ENCODE measurements around the gene SEL1L2. TPM values are rescaled to one million over a fixed set of nuclear protein-coding genes. Genes with fewer than 3 reads are reported as not detected.

The SEL1L2 gene
- total and polyA plus RNA-seq, 7 experiments from 2014 or later, result not detected

DNA sequence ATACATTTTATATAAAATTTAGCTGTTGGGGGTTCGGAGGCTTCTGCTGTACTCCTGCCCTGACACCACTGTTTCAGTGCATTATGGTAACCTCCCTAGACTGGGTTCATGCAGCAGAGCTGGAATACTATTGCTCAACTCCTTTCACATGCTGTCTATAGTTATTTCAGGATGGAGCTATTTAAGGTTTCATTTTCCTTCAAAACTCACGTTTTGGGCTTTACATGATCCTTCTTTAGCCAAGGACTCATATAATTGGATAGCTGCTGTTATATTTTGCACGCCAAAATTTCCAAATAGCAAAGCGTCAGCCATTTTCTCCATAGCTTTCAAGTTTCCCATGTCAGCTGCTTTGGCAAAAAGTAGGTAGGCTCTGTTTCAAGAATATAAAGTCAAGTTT lies 76.8 kb downstream of the SEL1L2 start:
- no peaks in the 10 kb centered on the region for H3K4me1 ChIP-seq (ENCODE audit: control insufficient read depth in 2 of 2, insufficient read depth in 2 of 2, low read length in 2 of 2)
- Mint-ChIP-seq H3K4me1 (peaks cover 0 to 3% (median 0%) of the 10 kb centered on the region in 7 donors), H3K36me3 (no peaks in the 10 kb centered on the region), H3K4me3 (no peak overlapping the region), H3K27ac (no peak overlapping the region), H3K27me3 (peaks cover 0 to 10% (median 0%) of the 10 kb centered on the region in 5 donors), H3K9me3 (peaks cover 0 to 1% (median 0%) of the 10 kb centered on the region in 11 donors)
- no peak for DNase-seq
- no peaks in the 10 kb centered on the region for H3K27me3 ChIP-seq (ENCODE audit: control insufficient read depth in 2 of 2, insufficient read depth in 2 of 2, low read length in 2 of 2)
- H3K4me3 ChIP-seq (ENCODE audit: low read length), result no peak overlapping the region
- no peak overlapping the region for H3K27ac ChIP-seq (ENCODE audit: low read depth, low read length)
- POLR2A ChIA-PET, result no interaction called here
- no peaks in the 10 kb centered on the region for H3K36me3 ChIP-seq (ENCODE audit: control insufficient read depth in 2 of 3, insufficient read depth in 3 of 3, low read length in 3 of 3)
- intact Hi-C loops (cut with micrococcal nuclease), result no loop called here
- H3K9me3 ChIP-seq (ENCODE audit: control insufficient read depth in 2 of 3, low read length in 3 of 3), result no peaks in the 10 kb centered on the region
- no peak for ATAC-seq
- CTCF ChIA-PET, result no interaction called here

DNA sequence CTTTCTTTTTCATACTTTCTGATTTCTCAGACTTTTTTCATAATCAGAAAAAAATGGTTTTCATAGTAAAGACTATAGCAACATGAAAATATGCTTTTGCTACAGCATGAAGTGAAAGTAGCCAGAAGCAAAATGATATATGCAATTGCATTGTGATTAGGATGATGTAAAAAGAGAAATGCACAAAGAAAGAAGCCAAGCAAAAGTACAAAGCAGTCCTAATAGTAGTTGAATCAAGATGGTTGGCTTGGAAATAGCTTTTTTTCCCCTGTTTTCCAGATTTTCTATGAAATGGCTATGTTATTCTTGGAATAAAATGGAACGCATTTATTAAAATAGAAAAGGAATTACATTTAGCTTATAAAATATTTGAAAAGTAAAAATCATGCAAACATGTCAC lies 77.3 kb downstream of the SEL1L2 start:
- Histone ChIP-seq H3K4me3 (ENCODE audit: low read length) (no peak overlapping the region), H3K9me3 (ENCODE audit: control insufficient read depth in 2 of 3, low read length in 3 of 3) (no peaks in the 10 kb centered on the region), H3K4me1 (ENCODE audit: control insufficient read depth in 2 of 2, insufficient read depth in 2 of 2, low read length in 2 of 2) (no peaks in the 10 kb centered on the region), H3K36me3 (ENCODE audit: control insufficient read depth in 2 of 3, insufficient read depth in 3 of 3, low read length in 3 of 3) (no peaks in the 10 kb centered on the region), H3K27ac (ENCODE audit: low read depth, low read length) (no peak overlapping the region), H3K27me3 (ENCODE audit: control insufficient read depth in 2 of 2, insufficient read depth in 2 of 2, low read length in 2 of 2) (no peaks in the 10 kb centered on the region)
- Mint-ChIP-seq H3K9me3 (peaks cover 0 to 1% (median 0%) of the 10 kb centered on the region in 11 donors), H3K27ac (no peak overlapping the region), H3K4me3 (no peak overlapping the region), H3K4me1 (peaks cover 0 to 3% (median 0%) of the 10 kb centered on the region in 7 donors), H3K36me3 (no peaks in the 10 kb centered on the region), H3K27me3 (peaks cover 0 to 10% (median 0%) of the 10 kb centered on the region in 5 donors)
- POLR2A ChIA-PET, result no interaction called here
- no peak for DNase-seq
- ATAC-seq, result no peak
- CTCF ChIA-PET, result no interaction called here
- intact Hi-C loops (cut with micrococcal nuclease), result no loop called here

DNA sequence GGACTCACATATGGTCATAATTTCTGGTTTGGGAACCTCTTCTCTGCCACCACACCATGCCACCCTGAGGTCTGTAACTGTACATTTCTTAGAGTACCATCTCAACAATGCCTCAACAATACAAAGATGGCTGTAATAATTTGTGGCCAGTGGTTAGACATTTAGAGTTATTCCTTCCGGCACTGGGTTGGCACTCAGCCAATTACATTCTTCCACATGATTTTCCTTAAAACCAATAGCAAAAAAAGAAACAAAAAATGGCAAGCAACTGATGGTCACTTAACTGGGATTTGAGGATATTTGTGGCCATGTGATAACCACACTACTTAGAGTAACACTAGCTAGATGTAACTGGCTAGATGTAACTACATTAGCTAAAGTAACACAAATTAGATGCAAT lies 79.9 kb downstream of the SEL1L2 start:
- Mint-ChIP-seq H3K4me1 (no peaks in the 10 kb centered on the region), H3K27ac (no peak overlapping the region), H3K4me3 (no peak overlapping the region), H3K36me3 (no peaks in the 10 kb centered on the region), H3K9me3 (peaks cover 0 to 1% (median 0%) of the 10 kb centered on the region in 11 donors), H3K27me3 (peaks cover 0 to 10% (median 0%) of the 10 kb centered on the region in 5 donors)
- Histone ChIP-seq H3K27me3 (ENCODE audit: control insufficient read depth in 2 of 2, insufficient read depth in 2 of 2, low read length in 2 of 2) (no peaks in the 10 kb centered on the region), H3K27ac (ENCODE audit: low read depth, low read length) (no peak overlapping the region), H3K36me3 (ENCODE audit: control insufficient read depth in 2 of 3, insufficient read depth in 3 of 3, low read length in 3 of 3) (no peaks in the 10 kb centered on the region), H3K4me3 (ENCODE audit: low read length) (no peak overlapping the region), H3K9me3 (ENCODE audit: control insufficient read depth in 2 of 3, low read length in 3 of 3) (no peaks in the 10 kb centered on the region), H3K4me1 (ENCODE audit: control insufficient read depth in 2 of 2, insufficient read depth in 2 of 2, low read length in 2 of 2) (no peaks in the 10 kb centered on the region)
- no peak for ATAC-seq
- no peak for DNase-seq
- intact Hi-C loops (cut with micrococcal nuclease), result no loop called here
- POLR2A ChIA-PET, result no interaction called here
- CTCF ChIA-PET, result no interaction called here

DNA sequence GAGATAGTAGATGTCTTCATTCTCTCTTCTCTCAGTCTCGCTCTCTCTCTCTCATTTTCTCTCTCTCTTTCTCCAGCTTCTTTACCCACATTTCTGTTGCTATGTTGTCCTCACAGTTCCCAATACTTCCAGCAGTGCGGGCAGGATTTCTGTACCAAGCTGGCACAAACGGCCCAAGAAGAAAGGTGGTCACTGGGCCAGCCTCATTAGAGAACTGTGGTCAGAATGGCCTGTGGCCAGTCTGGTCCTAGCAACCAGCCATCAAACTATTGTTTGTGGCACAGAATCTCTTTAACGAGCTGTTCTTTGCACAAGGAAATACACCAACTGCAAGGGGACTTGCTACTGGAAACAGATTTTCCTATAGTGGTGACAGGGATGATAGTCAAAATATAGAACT lies 81.3 kb downstream of the SEL1L2 start:
- ATAC-seq, result no peak
- Histone ChIP-seq H3K36me3 (ENCODE audit: control insufficient read depth in 2 of 3, insufficient read depth in 3 of 3, low read length in 3 of 3) (no peaks in the 10 kb centered on the region), H3K9me3 (ENCODE audit: control insufficient read depth in 2 of 3, low read length in 3 of 3) (no peaks in the 10 kb centered on the region), H3K27ac (ENCODE audit: low read depth, low read length) (no peak overlapping the region), H3K4me1 (ENCODE audit: control insufficient read depth in 2 of 2, insufficient read depth in 2 of 2, low read length in 2 of 2) (no peaks in the 10 kb centered on the region), H3K27me3 (ENCODE audit: control insufficient read depth in 2 of 2, insufficient read depth in 2 of 2, low read length in 2 of 2) (no peaks in the 10 kb centered on the region), H3K4me3 (ENCODE audit: low read length) (no peak overlapping the region)
- Mint-ChIP-seq H3K4me1 (no peaks in the 10 kb centered on the region), H3K36me3 (no peaks in the 10 kb centered on the region), H3K9me3 (peaks cover 0 to 1% (median 0%) of the 10 kb centered on the region in 11 donors), H3K27ac (no peak overlapping the region), H3K27me3 (peaks cover 0 to 10% (median 0%) of the 10 kb centered on the region in 5 donors), H3K4me3 (no peak overlapping the region)
- intact Hi-C loops (cut with micrococcal nuclease), result no loop called here
- POLR2A ChIA-PET, result interaction anchor here (0.6 kb wide), 1 partner anchor 106 kb away, joined by 3 read pairs; no protein-coding TSS in a partner anchor
- DNase-seq, result no peak
- CTCF ChIA-PET, result no interaction called here

DNA sequence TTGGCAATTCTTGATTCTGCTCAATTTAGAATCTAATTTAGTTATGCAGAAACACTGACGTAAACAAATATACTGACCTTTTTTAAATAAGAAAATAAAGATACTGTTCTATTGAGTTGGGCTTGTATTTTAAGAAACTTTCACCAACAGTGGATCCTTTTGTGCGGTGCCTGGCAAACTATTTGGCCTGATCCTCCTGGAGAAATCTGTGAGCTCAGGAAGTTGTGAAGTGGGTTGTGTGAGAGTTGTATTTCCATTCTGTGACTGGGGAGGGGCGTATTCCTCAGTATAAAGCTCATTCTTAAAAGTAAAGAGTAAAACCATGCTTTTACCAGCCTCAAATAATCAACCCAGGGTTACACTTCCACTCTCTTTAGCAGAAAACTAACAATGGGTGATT lies 85.6 kb downstream of the SEL1L2 start:
- H3K4me1 ChIP-seq (ENCODE audit: control insufficient read depth in 2 of 2, insufficient read depth in 2 of 2, low read length in 2 of 2), result no peaks in the 10 kb centered on the region
- Mint-ChIP-seq H3K27ac (no peak overlapping the region), H3K36me3 (no peaks in the 10 kb centered on the region), H3K4me1 (no peaks in the 10 kb centered on the region), H3K27me3 (peaks cover 0 to 12% (median 6%) of the 10 kb centered on the region in 5 donors), H3K9me3 (peaks cover 0 to 2% (median 0%) of the 10 kb centered on the region in 11 donors), H3K4me3 (no peak overlapping the region)
- ChIA-PET POLR2A (no interaction called here), CTCF (no interaction called here)
- H3K27ac ChIP-seq (ENCODE audit: low read depth, low read length), result no peak overlapping the region
- no peaks in the 10 kb centered on the region for H3K36me3 ChIP-seq (ENCODE audit: control insufficient read depth in 2 of 3, insufficient read depth in 3 of 3, low read length in 3 of 3)
- H3K4me3 ChIP-seq (ENCODE audit: low read length), result no peak overlapping the region
- DNase-seq, result no peak
- no peak for ATAC-seq
- intact Hi-C loops (cut with micrococcal nuclease), result no loop called here
- no peaks in the 10 kb centered on the region for H3K27me3 ChIP-seq (ENCODE audit: control insufficient read depth in 2 of 2, insufficient read depth in 2 of 2, low read length in 2 of 2)
- no peaks in the 10 kb centered on the region for H3K9me3 ChIP-seq (ENCODE audit: control insufficient read depth in 2 of 3, low read length in 3 of 3)

DNA sequence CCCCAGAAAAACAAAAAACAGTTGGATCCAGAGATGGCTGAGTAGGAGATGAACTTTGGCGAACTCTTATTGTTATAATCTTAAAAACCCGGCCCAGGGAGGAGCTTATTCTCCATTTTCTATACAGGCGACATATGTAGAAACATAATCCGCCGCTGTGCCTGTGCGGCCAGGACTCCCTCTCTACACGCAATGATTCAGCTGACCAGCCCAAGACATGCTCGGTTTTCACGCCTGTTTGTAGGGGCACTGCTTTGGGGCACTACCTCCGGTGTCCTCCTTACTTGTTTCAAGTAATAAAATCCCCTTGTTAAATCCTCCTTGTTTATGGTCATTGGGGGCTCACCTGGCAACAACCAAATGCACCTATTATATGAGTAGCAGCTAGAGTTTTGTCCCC lies 89.9 kb downstream of the SEL1L2 start:
- POLR2A ChIA-PET, result no interaction called here
- peaks cover 0 to 2% (median 0%) of the 10 kb centered on the region in 11 donors for H3K9me3 Mint-ChIP-seq
- no peaks in the 10 kb centered on the region for H3K4me1 Mint-ChIP-seq
- no peak overlapping the region for H3K27ac ChIP-seq (ENCODE audit: low read depth, low read length)
- no peaks in the 10 kb centered on the region for H3K27me3 ChIP-seq (ENCODE audit: control insufficient read depth in 2 of 2, insufficient read depth in 2 of 2, low read length in 2 of 2)
- H3K4me3 Mint-ChIP-seq, result no peak overlapping the region
- no peak overlapping the region for H3K4me3 ChIP-seq (ENCODE audit: low read length)
- peaks cover 0 to 6% (median 0%) of the 10 kb centered on the region in 5 donors for H3K27me3 Mint-ChIP-seq
- CTCF ChIA-PET, result interaction anchor here (0.6 kb wide), 1 partner anchor 49 kb away, joined by 3 read pairs; no protein-coding TSS in a partner anchor
- H3K4me1 ChIP-seq (ENCODE audit: control insufficient read depth in 2 of 2, insufficient read depth in 2 of 2, low read length in 2 of 2), result no peaks in the 10 kb centered on the region
- no peaks in the 10 kb centered on the region for H3K36me3 ChIP-seq (ENCODE audit: control insufficient read depth in 2 of 3, insufficient read depth in 3 of 3, low read length in 3 of 3)
- ATAC-seq (no peak), DNase-seq (no peak)
- no peaks in the 10 kb centered on the region for H3K9me3 ChIP-seq (ENCODE audit: control insufficient read depth in 2 of 3, low read length in 3 of 3)
- intact Hi-C loops (cut with micrococcal nuclease), result no loop called here
- H3K27ac Mint-ChIP-seq, result no peak overlapping the region
- H3K36me3 Mint-ChIP-seq, result no peaks in the 10 kb centered on the region

DNA sequence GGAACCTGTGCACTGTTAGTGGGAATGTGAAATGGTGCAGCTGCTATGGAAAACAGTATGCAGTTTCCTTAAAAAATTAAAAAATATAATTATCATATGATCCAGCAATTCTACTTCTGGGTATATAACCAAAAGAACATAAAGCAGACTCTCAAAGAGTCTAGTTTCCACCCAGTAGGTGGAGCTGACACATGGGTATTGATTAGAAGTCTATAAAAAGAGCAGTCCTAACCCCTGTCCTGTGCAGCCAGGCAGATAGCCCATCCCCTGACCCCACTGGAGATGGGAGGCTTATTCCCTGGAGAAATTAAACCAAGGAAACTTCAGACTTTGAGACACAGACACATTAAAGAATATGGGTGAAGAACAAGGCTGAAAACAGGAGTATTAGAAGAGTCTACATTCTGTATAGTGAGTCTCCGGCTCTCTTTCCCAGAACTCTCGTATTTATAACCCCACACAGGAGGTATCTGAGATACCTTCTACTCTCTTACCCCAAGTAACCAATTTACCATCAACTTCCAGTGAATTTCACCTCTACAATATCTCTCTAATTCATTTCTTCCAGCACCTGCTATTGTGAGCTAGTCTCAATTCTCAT lies 92.3 kb downstream of the SEL1L2 start:
- H3K36me3 Mint-ChIP-seq, result no peaks in the 10 kb centered on the region
- peaks cover 0 to 18% (median 3%) of the 10 kb centered on the region in 11 donors for H3K9me3 Mint-ChIP-seq
- H3K27ac Mint-ChIP-seq, result no peak overlapping the region
- ATAC-seq (no peak), DNase-seq (no peak)
- POLR2A ChIA-PET, result no interaction called here
- no peaks in the 10 kb centered on the region for H3K36me3 ChIP-seq (ENCODE audit: control insufficient read depth in 2 of 3, insufficient read depth in 3 of 3, low read length in 3 of 3)
- no peaks in the 10 kb centered on the region for H3K4me1 Mint-ChIP-seq
- no peak overlapping the region for H3K4me3 ChIP-seq (ENCODE audit: low read length)
- peaks cover 0 to 7% (median 4%) of the 10 kb centered on the region in 5 donors for H3K27me3 Mint-ChIP-seq
- no peak overlapping the region for H3K4me3 Mint-ChIP-seq
- no peak overlapping the region for H3K27ac ChIP-seq (ENCODE audit: low read depth, low read length)
- H3K4me1 ChIP-seq (ENCODE audit: control insufficient read depth in 2 of 2, insufficient read depth in 2 of 2, low read length in 2 of 2), result no peaks in the 10 kb centered on the region
- no peaks in the 10 kb centered on the region for H3K27me3 ChIP-seq (ENCODE audit: control insufficient read depth in 2 of 2, insufficient read depth in 2 of 2, low read length in 2 of 2)
- no peaks in the 10 kb centered on the region for H3K9me3 ChIP-seq (ENCODE audit: control insufficient read depth in 2 of 3, low read length in 3 of 3)
- intact Hi-C loops (cut with micrococcal nuclease), result no loop called here
- CTCF ChIA-PET, result no interaction called here

Data from naive thymus-derived CD4-positive, alpha-beta T cell (primary cell).